ENCODE data around the gene DPP6.

Gene DPP6

DNA sequence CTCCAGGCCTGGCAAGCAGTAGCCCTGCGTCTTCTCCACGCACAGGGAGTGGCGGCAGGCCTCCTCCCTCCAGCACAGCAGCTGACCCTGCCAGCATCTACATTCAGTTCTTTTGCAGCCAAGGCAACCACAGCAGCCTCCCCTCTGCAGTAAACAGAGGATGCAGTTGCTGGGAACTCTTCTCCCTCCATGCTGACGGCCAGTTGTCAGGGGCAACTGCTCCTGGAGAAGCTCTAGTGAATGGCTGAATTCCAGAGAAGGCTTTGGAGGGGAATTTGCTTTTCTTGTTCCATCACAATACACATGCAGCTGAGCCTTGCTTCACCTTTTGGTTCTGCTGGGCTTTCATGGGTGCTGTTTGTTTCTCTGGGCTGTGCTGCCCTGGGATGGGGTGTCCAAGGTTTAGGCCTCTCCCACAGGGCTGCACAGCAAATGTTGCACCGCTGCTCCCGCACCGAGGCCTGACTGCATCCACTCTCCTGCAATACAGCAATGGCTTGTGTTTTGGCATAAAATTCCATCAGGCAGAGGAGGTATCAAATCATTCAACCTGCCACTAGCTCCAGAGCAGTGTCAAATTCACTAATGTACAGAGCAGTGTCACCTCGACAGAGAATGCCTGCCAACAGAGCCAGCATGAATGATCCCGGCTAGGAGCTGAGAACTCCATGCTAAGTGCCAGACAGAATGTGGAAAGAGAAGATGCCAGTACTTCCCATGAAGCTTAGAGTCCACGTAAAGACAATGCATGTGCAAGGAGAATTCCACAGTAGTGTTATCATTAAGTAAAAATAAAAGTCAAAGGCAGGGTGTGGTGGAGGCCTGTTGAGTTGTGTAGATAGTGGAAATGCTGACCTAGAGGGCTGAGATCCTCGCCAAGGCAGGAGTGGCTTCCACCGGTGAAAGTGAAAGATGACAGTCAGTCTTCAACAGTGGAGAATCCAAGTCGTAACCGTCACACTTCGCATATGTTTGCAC lies 399.6 kb downstream of the DPP6 start:
- DNase-seq (ENCODE audit: low read depth in 2 of 2), result no peak

- DNase-seq (ENCODE audit: low read depth in 2 of 2), result no peak
These were observed 411.6 kb downstream of the DPP6 start for GRCh38 chr7:154463794-154464193.

DNA sequence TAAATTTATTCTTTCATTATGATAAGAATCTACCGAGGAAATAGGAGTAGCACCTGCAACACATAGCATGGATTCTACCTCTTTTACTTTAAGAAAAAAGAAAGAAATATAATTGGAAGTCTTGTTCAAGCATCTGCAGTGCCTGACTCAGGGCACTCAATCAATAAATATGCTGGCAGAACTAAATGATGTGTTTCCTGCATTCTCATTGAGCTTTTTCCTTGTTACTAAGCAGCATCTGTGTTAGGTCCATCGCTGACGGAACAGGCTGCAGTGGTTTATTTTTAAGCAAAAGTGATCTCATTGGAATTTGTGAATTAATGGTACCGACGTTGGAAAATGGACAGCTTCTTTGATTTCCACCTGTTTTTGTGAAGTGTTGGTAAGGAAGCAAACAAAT lies 417.5 kb downstream of the DPP6 start:
- DNase-seq (ENCODE audit: low read depth in 2 of 2), result no peak

DNA sequence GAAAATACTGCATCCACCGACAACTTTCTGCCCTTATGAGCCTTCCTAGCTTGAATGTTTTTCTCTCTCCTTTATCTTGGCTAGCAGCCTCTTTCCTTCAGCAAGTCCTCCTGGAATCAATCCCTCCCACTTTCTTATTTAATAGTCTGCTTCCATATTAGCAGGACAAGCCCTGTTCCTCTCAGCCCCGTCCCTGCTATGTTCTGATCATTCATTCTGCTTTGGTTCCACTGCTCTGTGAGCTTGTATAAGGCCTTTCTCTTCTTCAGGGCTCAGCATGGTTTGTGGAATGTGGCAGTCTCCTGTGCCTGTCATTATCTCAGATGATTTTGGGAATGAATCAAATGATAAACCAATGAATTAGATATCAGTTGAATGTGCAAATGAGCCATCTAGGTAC lies 420.1 kb downstream of the DPP6 start:
- DNase-seq (ENCODE audit: low read depth in 2 of 2), result no peak

DNA sequence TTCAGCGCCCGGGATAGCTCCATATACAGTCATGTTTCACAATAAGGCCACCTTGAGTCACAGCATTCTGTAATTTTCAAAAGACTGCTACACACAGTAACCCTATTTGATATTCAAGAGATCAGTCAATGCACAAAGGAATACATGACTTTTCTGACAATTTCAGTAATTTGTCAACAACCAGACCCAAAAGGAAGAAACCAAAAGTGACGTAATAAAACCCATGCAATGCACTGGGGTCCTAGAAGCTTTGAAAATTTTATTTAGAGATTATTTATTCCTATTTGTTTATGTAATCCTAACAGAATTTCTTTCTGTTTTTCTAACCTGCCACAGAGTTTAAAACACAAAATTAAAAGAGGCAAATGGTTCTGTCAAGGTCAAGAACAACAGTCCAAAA lies 421.2 kb downstream of the DPP6 start:
- DNase-seq (ENCODE audit: low read depth in 2 of 2), result no peak

GRCh38 chr7:154474903-154475520 lies 422.8 kb downstream of the DPP6 start:
- no peak for DNase-seq (ENCODE audit: low read depth in 2 of 2)

DNA sequence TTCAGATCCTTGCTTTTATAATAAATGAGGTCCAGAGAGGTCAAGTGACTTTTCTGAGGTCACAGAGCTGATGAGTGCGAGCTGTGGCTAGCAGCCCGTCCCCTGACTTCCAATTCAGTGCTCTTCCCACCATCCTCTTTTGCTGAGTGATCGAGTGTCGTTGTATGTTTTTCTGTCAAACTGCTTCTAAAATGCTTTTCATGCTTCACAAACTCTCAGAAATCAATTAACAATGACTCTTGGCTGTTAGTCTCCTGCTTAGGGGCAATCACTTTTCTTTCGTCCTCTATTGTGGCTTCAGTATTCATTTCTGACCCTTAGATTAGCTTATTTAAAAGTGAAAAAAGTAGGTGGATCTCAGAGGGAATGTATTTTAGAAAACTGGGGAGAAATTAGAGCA lies 423.7 kb downstream of the DPP6 start:
- DNase-seq (ENCODE audit: low read depth in 2 of 2), result no peak

DNA sequence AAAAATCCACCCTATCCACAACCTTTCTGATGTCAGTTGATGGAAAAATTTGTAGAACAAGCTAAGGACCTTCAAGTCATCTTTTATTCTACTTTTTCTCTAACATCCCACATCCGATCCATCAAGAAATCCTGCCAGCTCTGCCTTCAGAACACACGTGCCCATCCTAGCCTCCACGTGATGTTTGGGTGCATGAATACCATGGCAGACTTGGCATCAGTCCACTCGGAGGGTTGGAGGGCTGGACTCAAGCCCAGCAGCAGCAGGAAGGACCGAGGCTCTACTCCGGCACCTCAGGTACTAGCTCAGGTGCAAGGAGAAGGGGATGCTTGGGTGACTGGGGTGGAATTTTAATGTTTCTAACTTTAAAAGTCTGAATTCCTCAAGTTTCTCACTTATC lies 428.6 kb downstream of the DPP6 start:
- DNase-seq (ENCODE audit: low read depth in 2 of 2), result no peak

GRCh38 chr7:154482863-154483262 lies 430.7 kb downstream of the DPP6 start:
- DNase-seq (ENCODE audit: low read depth in 2 of 2), result no peak

DNA sequence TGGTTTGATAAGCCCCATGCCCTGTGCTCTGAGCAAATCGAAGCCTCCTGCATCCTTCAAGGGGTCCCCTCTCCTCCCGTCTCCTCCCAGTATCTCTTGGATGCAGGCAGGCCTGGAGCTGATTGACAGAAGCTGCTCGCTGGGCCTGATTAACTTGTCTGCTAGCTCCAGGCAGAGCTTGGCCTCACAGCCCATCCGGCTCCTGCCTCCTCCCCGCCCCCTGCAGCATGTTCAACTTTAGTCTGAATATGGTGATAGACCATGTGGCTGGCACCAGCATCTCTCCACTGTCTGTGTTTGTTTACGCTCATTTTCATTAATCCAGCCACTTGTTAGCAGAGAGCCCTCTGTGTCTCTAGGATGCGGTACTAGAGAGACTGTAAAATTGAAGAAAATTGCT lies 432.2 kb downstream of the DPP6 start:
- no peak for DNase-seq (ENCODE audit: low read depth in 2 of 2)

DNA sequence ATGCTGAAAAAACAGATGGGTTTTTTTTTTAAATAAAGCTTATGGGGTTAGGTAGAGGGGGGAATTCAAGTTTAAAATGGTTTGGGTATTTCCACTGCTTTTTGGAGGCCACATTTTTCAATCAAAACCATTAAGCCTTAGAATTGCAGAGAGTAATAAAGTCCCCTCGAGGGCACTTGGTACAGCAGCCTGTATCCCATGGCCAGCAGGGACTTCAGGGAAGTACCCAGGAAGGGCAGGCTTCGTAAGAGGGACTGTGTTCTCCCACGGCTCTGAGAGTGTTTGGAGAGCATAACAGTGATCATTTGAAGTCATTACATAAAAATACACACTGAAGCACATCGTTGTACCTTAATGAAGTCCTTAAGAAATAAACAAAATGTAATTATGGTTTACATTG lies 432.7 kb downstream of the DPP6 start:
- DNase-seq (ENCODE audit: low read depth in 2 of 2), result no peak

DNA sequence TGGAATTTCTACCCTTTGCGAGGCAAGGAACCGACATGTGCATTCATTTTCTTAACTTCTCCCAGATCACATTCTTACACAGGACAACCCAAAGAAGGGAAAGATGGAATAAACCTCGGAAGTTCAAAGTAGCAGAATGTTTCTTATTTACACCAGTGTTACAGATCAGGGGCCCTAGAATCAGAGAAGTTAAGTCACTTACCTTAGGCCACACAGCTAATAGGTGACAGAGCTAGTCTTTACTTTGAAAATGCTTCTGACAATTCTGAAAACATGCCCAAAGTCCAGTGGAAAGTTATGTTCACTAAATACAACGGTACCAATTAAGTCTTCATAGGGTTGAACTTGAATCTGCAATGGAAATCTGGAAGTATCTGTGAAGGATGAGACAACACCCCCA lies 437.7 kb downstream of the DPP6 start:
- no peak for DNase-seq (ENCODE audit: low read depth in 2 of 2)

DNA sequence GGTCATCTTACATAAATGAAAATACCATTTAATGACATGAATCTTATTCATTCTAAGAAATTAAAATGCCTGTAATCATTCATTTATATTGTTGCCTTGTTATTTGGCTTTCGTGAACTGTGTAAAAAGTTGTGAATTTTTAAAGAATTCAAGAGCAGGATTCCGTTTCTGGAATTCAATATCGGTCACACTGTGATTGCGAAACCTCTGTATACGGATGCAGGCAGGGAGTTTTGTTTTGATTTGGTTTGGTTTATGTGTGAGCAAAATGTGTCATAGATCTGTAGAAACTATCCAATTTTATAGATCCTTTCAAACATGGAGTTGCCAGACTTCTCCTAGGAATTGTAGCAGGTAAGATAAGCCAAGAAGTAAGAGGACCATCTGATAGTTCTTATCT lies 441.4 kb downstream of the DPP6 start:
- no peak for DNase-seq (ENCODE audit: low read depth in 2 of 2)

DNA sequence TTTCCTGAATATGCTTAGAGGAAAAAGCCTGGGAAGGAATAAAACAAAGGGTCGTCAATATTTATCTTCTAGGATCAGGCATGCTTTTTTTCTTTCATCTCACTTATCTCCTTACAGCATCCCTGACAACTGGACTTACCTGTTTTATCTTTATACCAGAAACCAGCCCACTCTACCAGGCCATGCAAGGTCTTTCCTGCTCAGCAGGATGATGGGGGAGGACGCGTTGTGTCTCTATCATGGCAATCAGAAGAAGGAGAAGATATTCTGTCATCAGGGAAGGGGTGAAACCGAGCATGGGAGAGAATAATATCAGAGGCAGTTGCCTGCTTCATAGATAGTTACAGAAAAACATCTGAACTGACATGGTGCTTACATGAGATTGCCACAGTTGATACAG lies 445.6 kb downstream of the DPP6 start:
- DNase-seq (ENCODE audit: low read depth in 2 of 2), result no peak

DNA sequence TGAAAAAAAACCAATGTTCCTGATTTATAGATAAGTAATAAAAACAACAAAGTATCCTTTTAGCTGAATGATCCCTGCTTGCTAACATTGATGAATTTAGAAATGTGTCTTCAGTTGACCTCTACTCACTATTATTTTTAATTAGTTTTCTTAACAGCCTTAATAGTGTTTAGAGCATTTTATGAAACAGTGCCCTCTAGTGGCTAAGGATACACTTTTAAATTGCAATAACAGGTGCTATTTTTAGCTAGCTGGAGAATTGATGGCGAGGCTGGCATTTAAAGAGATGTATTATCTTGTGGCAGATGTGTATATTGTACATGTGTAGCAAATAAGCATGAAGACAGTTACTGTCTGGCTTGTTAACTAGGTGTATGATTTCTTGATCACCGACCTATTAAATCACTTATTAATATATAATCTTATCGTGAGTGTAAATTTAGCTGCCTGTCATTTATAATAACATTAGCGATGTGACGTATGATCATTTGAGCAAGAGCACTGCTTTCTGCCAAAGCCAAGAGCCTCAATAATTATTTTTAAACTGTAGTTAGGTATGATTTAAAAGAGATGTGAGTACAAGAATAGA lies 451.9 kb downstream of the DPP6 start:
- DNase-seq (ENCODE audit: low read depth in 2 of 2), result no peak

DNA sequence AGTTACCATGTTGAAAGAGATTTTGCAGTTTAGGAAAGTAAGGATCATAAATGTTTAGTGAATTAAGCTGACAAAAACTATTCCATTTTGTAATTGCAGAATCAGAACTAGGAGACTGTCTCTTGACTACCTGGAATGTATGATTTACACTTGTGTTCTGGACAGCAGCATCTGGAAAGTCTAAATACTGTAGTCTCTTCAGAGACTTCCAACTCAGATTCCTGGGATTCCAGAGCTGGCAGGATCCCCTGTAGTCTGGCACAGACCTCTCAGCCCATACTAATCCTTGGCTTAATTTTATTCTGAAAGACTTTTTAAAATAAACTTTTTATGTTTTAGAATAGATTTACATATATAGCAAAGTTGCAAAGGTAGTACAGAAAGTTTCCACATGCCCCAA lies 452.7 kb downstream of the DPP6 start:
- DNase-seq (ENCODE audit: low read depth in 2 of 2), result no peak

DNA sequence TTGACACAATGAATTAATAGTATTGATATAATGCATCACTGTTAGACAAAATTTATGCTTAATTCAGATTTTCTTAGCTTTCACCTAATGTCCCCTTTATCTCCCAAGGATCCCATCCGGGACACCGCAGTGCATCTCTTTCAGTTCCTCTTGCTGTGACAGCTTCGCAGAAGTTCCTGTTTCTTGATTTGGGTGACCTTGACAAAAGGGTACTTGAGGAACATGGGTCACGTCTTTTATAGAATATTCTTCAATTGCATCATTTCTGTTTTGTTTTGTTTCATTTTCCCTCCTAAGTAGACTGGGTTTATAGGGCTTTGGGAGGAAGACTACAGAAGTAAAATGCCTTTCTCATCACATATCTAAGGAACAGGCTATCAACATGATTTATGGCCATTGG lies 453.2 kb downstream of the DPP6 start:
- no peak for DNase-seq (ENCODE audit: low read depth in 2 of 2)

DNA sequence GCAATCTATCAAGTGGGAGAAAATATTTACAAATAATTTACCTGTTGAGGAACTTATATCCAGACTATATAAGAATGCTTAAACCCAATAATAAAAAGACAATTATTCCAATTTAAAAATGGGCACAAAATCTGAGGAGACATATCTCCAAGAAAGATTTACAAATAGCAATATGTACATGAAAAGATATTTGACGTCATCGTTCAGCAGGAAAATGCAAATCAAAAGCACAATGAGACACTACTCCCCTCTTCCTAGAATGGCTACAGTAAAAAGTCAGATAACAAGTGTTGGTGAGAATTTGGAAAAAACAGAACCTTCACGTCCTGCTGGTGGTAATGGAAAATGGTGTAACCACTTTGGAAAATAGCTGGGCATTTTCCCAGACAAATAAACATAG lies 457.0 kb downstream of the DPP6 start:
- no peak for DNase-seq (ENCODE audit: low read depth in 2 of 2)

- no peak for DNase-seq (ENCODE audit: low read depth in 2 of 2)
These were observed 460.1 kb downstream of the DPP6 start for GRCh38 chr7:154512121-154512833.

DNA sequence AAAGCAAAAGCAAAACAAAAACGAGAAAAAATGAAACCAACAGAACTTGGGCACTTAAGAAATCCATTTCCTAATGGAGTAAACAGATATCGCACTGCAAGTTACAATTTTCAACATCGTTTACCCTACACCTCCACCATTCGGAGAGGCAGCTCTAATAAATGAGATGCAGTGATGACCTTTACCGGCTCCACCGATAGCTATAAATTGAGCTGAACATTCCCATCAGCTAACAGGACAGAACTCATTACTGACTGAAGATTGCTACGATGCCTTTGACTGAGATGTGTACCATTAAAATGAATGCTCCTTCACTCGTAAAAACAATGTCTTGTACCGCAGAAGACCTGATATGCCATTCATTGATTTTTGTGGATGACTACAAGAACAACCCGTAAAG lies 465.6 kb downstream of the DPP6 start:
- DNase-seq (ENCODE audit: low read depth in 2 of 2), result no peak

DNA sequence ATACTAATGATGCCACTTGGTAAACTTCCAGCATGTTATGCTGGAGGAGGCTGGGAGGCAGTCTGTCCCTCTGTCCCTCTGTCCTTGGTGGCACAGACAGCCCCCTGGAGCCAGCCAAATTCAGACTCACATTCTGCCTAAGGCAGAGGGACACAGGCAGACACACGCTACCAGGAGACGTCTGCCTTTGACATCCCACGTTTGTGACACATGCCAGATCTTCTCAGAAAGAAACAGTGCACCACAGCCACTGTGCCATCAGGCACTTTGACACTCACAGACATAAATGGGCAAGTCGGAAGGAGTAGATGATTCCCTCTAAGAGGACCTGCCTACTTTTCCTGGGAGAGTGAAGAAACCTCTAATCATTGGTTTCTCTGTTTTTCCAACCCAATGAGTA lies 467.0 kb downstream of the DPP6 start:
- DNase-seq (ENCODE audit: low read depth in 2 of 2), result no peak

GRCh38 chr7:154530136-154530535 lies 477.9 kb downstream of the DPP6 start:
- DNase-seq (ENCODE audit: low read depth in 2 of 2), result no peak
